HL-60/S4 treated with phorbol 12-myristate 13-acetate at 8.2 ng/mL for 4 days and 3 days (cell line): ENCODE data around the gene UTF1.

Experiments
- in situ Hi-C: fragments of 300-500 bp; cut with MboI; formaldehyde crosslinking; loops from 2 replicates; pipeline ENCODE4 v1.15.0; 2022; ENCODE audit warnings: low sequenced_read_pairs

The UTF1 gene

GRCh38 chr10:133243593-133243992 lies 13.6 kb downstream of the UTF1 start:
- in situ Hi-C loops, result no loop called here

GRCh38 chr10:133245439-133246235 lies 15.6 kb downstream of the UTF1 start:
- in situ Hi-C loops, result no loop called here

- in situ Hi-C loops, result no loop called here
Measured at GRCh38 chr10:133246236-133246626, 16.2 kb downstream of the UTF1 start.

GRCh38 chr10:133247681-133248333 lies 17.8 kb downstream of the UTF1 start:
- in situ Hi-C loops, result no loop called here

GRCh38 chr10:133248334-133248715 lies 18.3 kb downstream of the UTF1 start:
- in situ Hi-C loops, result no loop called here

GRCh38 chr10:133249094-133249780 lies 19.2 kb downstream of the UTF1 start:
- in situ Hi-C loops, result no loop called here

GRCh38 chr10:133249975-133250754 lies 20.1 kb downstream of the UTF1 start:
- in situ Hi-C loops, result no loop called here

- in situ Hi-C loops, result no loop called here
Measured at GRCh38 chr10:133251388-133252222, 21.6 kb downstream of the UTF1 start.

GRCh38 chr10:133252223-133252552 lies 22.2 kb downstream of the UTF1 start:
- in situ Hi-C loops, result no loop called here

GRCh38 chr10:133253361-133253955 lies 23.4 kb downstream of the UTF1 start:
- in situ Hi-C loops, result no loop called here

GRCh38 chr10:133254421-133255120 lies 24.6 kb downstream of the UTF1 start:
- in situ Hi-C loops, result no loop called here

GRCh38 chr10:133255323-133255722 lies 25.3 kb downstream of the UTF1 start:
- in situ Hi-C loops, result no loop called here

GRCh38 chr10:133257489-133258065 lies 27.6 kb downstream of the UTF1 start:
- in situ Hi-C loops, result no loop called here

- in situ Hi-C loops, result no loop called here
Measured at GRCh38 chr10:133258066-133258817, 28.2 kb downstream of the UTF1 start.

GRCh38 chr10:133258818-133259601 lies 29.0 kb downstream of the UTF1 start:
- in situ Hi-C loops, result no loop called here

GRCh38 chr10:133259602-133259989 lies 29.6 kb downstream of the UTF1 start:
- in situ Hi-C loops, result no loop called here

GRCh38 chr10:133260895-133261725 lies 31.1 kb downstream of the UTF1 start:
- in situ Hi-C loops, result no loop called here
